Endodermal cell (in vitro differentiated cells): ENCODE results near the gene PRDM16. TPM values are rescaled to one million over a fixed set of nuclear protein-coding genes. Genes with fewer than 3 reads are reported as not detected.
A peak's percentile ranks its signal among the peaks of the same experiment; 100 is the strongest.

Source experiments
- DNase-seq: peaks from one replicate; pipeline ENCODE4 v3.0.0-alpha.2; 2017
- H3K27ac ChIP-seq: 2 replicates; pipeline ENCODE4 v1.5.1; 2013; ENCODE audit warnings: mild to moderate bottlenecking, low read depth, low read length, moderate library complexity
- H3K27me3 ChIP-seq: 2 replicates; pipeline ENCODE4 v1.6.1; 2013; ENCODE audit warnings: mild to moderate bottlenecking, low read length, moderate library complexity; ENCODE audit not compliant: insufficient read depth, control insufficient read depth, poor library complexity, severe bottlenecking
- H3K36me3 ChIP-seq: 2 replicates; pipeline ENCODE4 v1.7.0; 2013; ENCODE audit warnings: mild to moderate bottlenecking, low read length, moderate library complexity; ENCODE audit not compliant: control insufficient read depth, insufficient read depth
- H3K4me1 ChIP-seq: one replicate; pipeline ENCODE4 v1.7.0; 2013; ENCODE audit warnings: low read length; ENCODE audit not compliant: control insufficient read depth, insufficient read depth
- H3K4me3 ChIP-seq: 2 replicates; pipeline ENCODE4 v1.5.1; 2013; ENCODE audit warnings: mild to moderate bottlenecking, low read length, moderate library complexity
- H3K9ac ChIP-seq: 2 replicates; pipeline ENCODE4 v1.6.1; 2013; ENCODE audit warnings: mild to moderate bottlenecking, low read length, moderate library complexity; ENCODE audit not compliant: poor library complexity, severe bottlenecking; ENCODE audit errors: extremely low read depth
- H3K9me3 ChIP-seq: 2 replicates; pipeline ENCODE4 v1.6.1; 2013; ENCODE audit warnings: mild to moderate bottlenecking, low read length, moderate library complexity; ENCODE audit not compliant: control insufficient read depth
- H3K27ac Mint-ChIP-seq: 2 replicates; pipeline ENCODE4 v1.8.0; 2020; ENCODE audit warnings: mixed read lengths
- H3K27me3 Mint-ChIP-seq: 2 replicates; pipeline ENCODE4 v1.8.0; 2021; ENCODE audit warnings: mild to moderate bottlenecking, mixed read lengths; ENCODE audit not compliant: insufficient read depth
- H3K36me3 Mint-ChIP-seq: 2 replicates; pipeline ENCODE4 v1.8.0; 2020; ENCODE audit warnings: low read depth, mixed read lengths
- H3K4me1 Mint-ChIP-seq: 2 replicates; pipeline ENCODE4 v1.8.0; 2020; ENCODE audit warnings: mixed read lengths
- H3K4me3 Mint-ChIP-seq: 2 replicates; pipeline ENCODE4 v1.8.0; 2020; ENCODE audit warnings: mild to moderate bottlenecking, moderate library complexity, mixed read lengths
- H3K9me3 Mint-ChIP-seq: 2 replicates; pipeline ENCODE4 v1.8.0; 2020; ENCODE audit warnings: mild to moderate bottlenecking, mixed read lengths
- WGBS, 2 experiments: methylation state at CpG; one replicate each; pipeline versions ENCODE4 v1.1.5 to v1.1.7; 2013; ENCODE audit warnings: missing lambda C conversion rate in 2 of 2, mixed read lengths in 1 of 2; ENCODE audit not compliant: insufficient coverage in 1 of 2, insufficient read length in 1 of 2; 5-methylcytosine and 5-hydroxymethylcytosine counted together
- total RNA-seq, 2 donors: library from RNA; stranded (reverse); fragmentation: NEBNext Ultra II Directional in 1 of 2; extraction: Animal tissue kit (Norgen Biotek cat#: 25700) in 1 of 2; gene quantifications; 2 replicates in 1 of 2; 3 replicates in 1 of 2; pipeline ENCODE4 v1.2.1, GENCODE V29; 2021
- TF ChIP-seq, protein P1 (sequence below): fragments of 200-600 bp; sonication (generic); conservative IDR thresholded peaks from 2 replicates; pipeline ENCODE4 v1.5.0; 2021; ENCODE audit warnings: antibody characterized with exemption, mild to moderate bottlenecking

Gene PRDM16
- total RNA-seq, 2 donors from 2014 or later = 2.1 to 4.0 TPM

DNA sequence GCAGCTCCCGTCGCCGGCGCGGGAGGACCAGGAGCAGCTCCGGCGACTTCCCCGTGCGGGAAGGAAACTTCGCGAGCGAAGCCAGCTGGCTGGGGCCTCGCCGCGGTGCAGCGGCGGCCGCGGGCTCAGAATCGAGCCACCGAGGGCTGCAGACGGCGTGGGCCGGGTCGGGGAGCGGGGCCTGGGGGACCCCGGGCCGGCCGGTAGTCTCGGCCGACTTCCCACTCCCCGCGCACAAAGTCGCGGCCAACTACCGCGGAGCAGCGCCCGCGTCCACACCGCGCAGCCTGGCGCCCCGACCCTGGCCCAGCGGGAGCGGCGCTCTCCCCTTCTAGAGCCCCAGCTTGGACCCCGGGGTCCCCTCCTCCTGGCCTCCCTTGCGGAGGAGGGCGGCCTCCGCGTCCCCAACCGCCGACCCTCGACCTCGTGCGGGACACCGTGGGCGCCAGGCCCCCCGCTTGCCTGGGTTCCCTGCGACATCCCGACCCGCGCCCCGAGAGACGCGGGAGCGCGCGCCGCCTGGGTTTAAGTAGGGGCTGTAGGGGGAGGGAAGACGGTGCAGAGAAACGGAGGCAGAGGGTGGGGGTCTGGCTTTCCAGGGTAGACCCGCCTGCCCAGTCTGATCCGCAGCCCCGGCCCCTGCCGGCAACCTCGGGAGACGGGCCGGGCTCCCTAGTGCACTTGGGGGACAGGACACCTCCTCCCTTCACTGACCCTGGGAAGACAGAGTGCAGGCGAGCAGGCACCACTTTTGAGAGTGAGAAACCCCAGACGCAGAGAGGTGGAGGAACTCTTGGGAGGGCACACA, 4.7 kb downstream of the PRDM16 start:
- Mint-ChIP-seq H3K9me3 (no peaks in the 10 kb centered on the region), H3K36me3 (no peaks in the 10 kb centered on the region), H3K27ac (no peak overlapping the region), H3K4me3 (no peak overlapping the region), H3K27me3 (peaks cover 50% of the 10 kb centered on the region), H3K4me1 (peaks cover 2% of the 10 kb centered on the region)
- 7 to 13% methylated on average over 23 to 82 of the region's 82 CpGs for WGBS, 2 experiments
- no peak overlapping the region for H3K27ac ChIP-seq
- DNase-seq = peak; percentile 64
- no peak overlapping the region for H3K9ac ChIP-seq
- H3K9me3 ChIP-seq = no peaks in the 10 kb centered on the region
- no peaks in the 10 kb centered on the region for H3K36me3 ChIP-seq
- H3K4me3 ChIP-seq = peak overlapping the region; percentile 29
- no peaks in the 10 kb centered on the region for H3K4me1 ChIP-seq
- peaks cover 85% of the 10 kb centered on the region for H3K27me3 ChIP-seq
- TF ChIP-seq, protein P1, sequence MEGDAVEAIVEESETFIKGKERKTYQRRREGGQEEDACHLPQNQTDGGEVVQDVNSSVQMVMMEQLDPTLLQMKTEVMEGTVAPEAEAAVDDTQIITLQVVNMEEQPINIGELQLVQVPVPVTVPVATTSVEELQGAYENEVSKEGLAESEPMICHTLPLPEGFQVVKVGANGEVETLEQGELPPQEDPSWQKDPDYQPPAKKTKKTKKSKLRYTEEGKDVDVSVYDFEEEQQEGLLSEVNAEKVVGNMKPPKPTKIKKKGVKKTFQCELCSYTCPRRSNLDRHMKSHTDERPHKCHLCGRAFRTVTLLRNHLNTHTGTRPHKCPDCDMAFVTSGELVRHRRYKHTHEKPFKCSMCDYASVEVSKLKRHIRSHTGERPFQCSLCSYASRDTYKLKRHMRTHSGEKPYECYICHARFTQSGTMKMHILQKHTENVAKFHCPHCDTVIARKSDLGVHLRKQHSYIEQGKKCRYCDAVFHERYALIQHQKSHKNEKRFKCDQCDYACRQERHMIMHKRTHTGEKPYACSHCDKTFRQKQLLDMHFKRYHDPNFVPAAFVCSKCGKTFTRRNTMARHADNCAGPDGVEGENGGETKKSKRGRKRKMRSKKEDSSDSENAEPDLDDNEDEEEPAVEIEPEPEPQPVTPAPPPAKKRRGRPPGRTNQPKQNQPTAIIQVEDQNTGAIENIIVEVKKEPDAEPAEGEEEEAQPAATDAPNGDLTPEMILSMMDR = no peak

DNA sequence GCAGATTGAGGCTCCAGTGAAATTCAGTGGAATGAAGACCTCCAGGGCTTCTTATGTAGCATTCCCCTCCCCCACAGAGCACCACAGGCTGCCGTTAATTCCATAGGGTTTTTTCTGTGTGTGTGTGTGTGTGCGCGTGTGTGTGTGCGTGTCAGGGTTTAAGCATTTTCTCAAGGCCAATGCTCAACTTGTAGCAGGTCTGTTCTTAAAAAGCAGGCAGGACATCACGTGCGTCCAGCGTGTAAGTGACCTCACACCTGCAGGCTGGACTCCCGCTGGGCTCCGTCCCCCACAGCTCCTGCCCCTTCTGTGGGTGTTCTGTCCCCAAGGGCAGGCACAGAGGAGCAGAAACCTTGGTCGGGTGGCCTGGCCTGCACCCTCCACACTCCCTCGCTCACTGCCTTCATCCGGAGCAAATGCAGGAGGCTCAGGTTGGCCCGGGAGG, 5.3 kb downstream of the PRDM16 start:
- no peak for DNase-seq
- Histone ChIP-seq H3K27ac (no peak overlapping the region), H3K9me3 (no peaks in the 10 kb centered on the region), H3K4me3 (peak overlapping the region; percentile 29), H3K27me3 (peaks cover 81% of the 10 kb centered on the region), H3K36me3 (no peaks in the 10 kb centered on the region), H3K4me1 (no peaks in the 10 kb centered on the region), H3K9ac (no peak overlapping the region)
- H3K27ac Mint-ChIP-seq = no peak overlapping the region
- H3K36me3 Mint-ChIP-seq = no peaks in the 10 kb centered on the region
- TF ChIP-seq, protein P1 = no peak
- H3K9me3 Mint-ChIP-seq = no peaks in the 10 kb centered on the region
- peaks cover 46% of the 10 kb centered on the region for H3K27me3 Mint-ChIP-seq
- no peaks in the 10 kb centered on the region for H3K4me1 Mint-ChIP-seq
- WGBS, 2 experiments = 70 to 82% methylated on average over 4 to 13 of the region's 13 CpGs
- H3K4me3 Mint-ChIP-seq = no peak overlapping the region

DNA sequence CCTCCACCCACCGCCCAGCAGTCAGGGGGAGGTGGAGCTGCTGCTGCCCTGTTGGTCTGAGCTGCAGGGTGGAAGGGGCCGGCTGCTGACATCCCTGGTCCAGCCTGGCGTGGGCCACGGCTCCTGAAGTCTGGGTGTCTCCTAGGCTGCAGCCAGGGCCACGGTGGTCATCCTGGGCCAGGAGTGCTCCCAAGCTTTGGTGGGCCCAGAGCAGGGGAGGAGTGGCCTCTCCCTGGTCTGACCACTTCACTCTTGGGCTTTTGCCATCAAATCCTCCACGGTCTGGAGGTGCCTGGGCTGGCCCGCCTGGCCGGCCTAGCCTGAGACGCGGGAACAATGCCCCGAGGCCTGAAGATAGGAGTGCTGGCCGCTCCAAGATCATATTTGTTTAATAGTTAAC, 5.8 kb downstream of the PRDM16 start:
- no peak overlapping the region for H3K27ac Mint-ChIP-seq
- H3K9me3 ChIP-seq = no peaks in the 10 kb centered on the region
- no peaks in the 10 kb centered on the region for H3K4me1 ChIP-seq
- DNase-seq = no peak
- TF ChIP-seq, protein P1 = no peak
- H3K9me3 Mint-ChIP-seq = no peaks in the 10 kb centered on the region
- no peaks in the 10 kb centered on the region for H3K36me3 Mint-ChIP-seq
- H3K36me3 ChIP-seq = no peaks in the 10 kb centered on the region
- H3K4me1 Mint-ChIP-seq = no peaks in the 10 kb centered on the region
- no peak overlapping the region for H3K4me3 Mint-ChIP-seq
- H3K27me3 ChIP-seq = peaks cover 77% of the 10 kb centered on the region
- 92 to 100% methylated on average over 4 to 12 of the region's 12 CpGs for WGBS, 2 experiments
- H3K9ac ChIP-seq = no peak overlapping the region
- no peak overlapping the region for H3K4me3 ChIP-seq
- H3K27me3 Mint-ChIP-seq = peaks cover 43% of the 10 kb centered on the region
- no peak overlapping the region for H3K27ac ChIP-seq
